Nephron (organoid): ENCODE data around the gene ERC1.
A peak's percentile ranks its signal among the peaks of the same experiment; 100 is the strongest.
"Not testable (repeated sequence)": the region's sequence is repeated elsewhere in the genome, so short reads cannot be mapped to it uniquely, and the experiment has no call there.

ENCODE experiments used
- H3K27ac Mint-ChIP-seq, 3 experiments: 2 replicates each; pipeline ENCODE4 v1.8.0; 2020; ENCODE audit warnings: mixed read lengths in 3 of 3, mild to moderate bottlenecking in 2 of 3, moderate library complexity in 1 of 3
- H3K27me3 Mint-ChIP-seq: 2 replicates; pipeline ENCODE4 v1.8.0; 2021; ENCODE audit warnings: low read depth, mild to moderate bottlenecking, moderate library complexity, mixed read lengths
- H3K36me3 Mint-ChIP-seq: 2 replicates; pipeline ENCODE4 v1.8.0; 2020; ENCODE audit warnings: low read depth, mixed read lengths
- H3K4me1 Mint-ChIP-seq: 2 replicates; pipeline ENCODE4 v1.8.0; 2020; ENCODE audit warnings: mixed read lengths
- H3K4me3 Mint-ChIP-seq, 3 experiments: 2 replicates each; pipeline ENCODE4 v1.8.0; 2020; ENCODE audit warnings: mild to moderate bottlenecking in 3 of 3, mixed read lengths in 3 of 3, moderate library complexity in 2 of 3
- H3K9me3 Mint-ChIP-seq: 2 replicates; pipeline ENCODE4 v1.8.0; 2020; ENCODE audit warnings: mixed read lengths
- TF ChIP-seq, protein P1 (sequence below), 3 experiments: fragments of 200-600 bp; sonication (generic); IDR thresholded peaks; one replicate each; pipeline ENCODE4 v1.5.0; 2021; ENCODE audit warnings: antibody characterized with exemption in 3 of 3; ENCODE audit not compliant: unreplicated experiment in 3 of 3

Gene ERC1

DNA sequence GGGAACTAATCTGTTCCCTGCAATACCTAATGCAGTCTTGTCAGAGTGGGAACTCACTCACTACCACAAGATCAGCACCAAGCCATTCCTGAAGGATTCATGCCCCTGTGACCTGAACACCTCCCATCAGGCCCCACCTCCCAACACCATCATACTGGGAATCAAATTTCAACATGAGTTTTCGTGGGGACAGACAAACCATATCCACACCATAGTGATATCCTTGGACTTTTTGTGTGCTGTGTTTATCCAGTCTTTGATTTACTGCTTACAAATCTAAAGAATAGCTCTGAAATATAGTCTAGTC lies 359.9 kb downstream of the ERC1 start:
- Mint-ChIP-seq H3K27me3 (no peaks in the 10 kb centered on the region), H3K4me1 (peaks cover 30% of the 10 kb centered on the region), H3K9me3 (peaks cover 2% of the 10 kb centered on the region), H3K27ac (peak overlapping the region; percentile 35 to 57 (median 46)), H3K4me3 (no peak overlapping the region), H3K36me3 (peaks cover 10% of the 10 kb centered on the region)
- TF ChIP-seq, protein P1, sequence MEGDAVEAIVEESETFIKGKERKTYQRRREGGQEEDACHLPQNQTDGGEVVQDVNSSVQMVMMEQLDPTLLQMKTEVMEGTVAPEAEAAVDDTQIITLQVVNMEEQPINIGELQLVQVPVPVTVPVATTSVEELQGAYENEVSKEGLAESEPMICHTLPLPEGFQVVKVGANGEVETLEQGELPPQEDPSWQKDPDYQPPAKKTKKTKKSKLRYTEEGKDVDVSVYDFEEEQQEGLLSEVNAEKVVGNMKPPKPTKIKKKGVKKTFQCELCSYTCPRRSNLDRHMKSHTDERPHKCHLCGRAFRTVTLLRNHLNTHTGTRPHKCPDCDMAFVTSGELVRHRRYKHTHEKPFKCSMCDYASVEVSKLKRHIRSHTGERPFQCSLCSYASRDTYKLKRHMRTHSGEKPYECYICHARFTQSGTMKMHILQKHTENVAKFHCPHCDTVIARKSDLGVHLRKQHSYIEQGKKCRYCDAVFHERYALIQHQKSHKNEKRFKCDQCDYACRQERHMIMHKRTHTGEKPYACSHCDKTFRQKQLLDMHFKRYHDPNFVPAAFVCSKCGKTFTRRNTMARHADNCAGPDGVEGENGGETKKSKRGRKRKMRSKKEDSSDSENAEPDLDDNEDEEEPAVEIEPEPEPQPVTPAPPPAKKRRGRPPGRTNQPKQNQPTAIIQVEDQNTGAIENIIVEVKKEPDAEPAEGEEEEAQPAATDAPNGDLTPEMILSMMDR (IDR thresholded peaks at IDR 0.05; ENCODE audit: unreplicated experiment in 3 of 3): no peak

DNA sequence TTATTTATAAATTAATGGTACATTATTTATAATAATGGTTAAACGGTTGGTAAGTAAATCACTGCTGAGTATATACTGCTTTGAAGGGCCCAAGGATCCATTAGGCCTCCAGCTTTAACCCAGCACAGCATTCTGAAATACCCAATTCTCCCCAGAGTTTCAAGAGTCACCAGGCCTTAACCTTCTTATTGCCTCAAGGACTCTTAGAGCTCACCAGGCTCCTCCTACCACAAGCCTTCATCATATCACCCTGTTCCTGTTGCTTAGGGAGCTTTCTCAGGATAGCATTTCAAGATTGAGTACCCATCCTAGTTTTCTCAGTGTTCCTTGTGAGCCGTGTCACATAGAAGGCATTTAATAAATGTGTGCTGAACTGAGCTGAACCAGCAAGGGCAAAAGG lies 360.9 kb downstream of the ERC1 start:
- TF ChIP-seq, protein P1 (IDR thresholded peaks at IDR 0.05; ENCODE audit: unreplicated experiment in 3 of 3): no peak
- peaks cover 6% of the 10 kb centered on the region for H3K36me3 Mint-ChIP-seq
- no peaks in the 10 kb centered on the region for H3K27me3 Mint-ChIP-seq
- peaks cover 40% of the 10 kb centered on the region for H3K4me1 Mint-ChIP-seq
- H3K27ac Mint-ChIP-seq: no peak overlapping the region
- H3K9me3 Mint-ChIP-seq: no peaks in the 10 kb centered on the region
- no peak overlapping the region for H3K4me3 Mint-ChIP-seq

DNA sequence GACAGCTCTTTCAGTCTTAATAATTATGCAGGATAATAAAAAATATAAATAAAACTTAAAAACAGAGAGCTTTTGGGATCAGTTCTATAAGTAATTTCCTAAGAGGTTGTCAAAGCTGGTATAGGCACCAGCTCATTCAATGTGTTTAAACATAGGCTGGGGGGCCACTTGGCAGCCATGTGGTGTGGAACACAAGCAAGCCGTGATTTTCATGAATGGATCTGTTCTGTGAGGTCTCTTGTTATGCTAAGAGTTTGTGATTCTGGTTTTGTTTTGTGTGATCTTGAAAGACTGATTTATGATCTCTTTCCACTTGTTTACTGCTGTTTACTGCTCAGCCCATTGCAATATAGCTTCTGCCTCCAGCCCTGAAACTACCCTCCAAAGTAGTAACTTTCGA lies 362.4 kb downstream of the ERC1 start:
- Mint-ChIP-seq H3K36me3 (peaks cover 6% of the 10 kb centered on the region), H3K27me3 (no peaks in the 10 kb centered on the region), H3K4me3 (no peak overlapping the region), H3K27ac (no peak overlapping the region), H3K9me3 (no peaks in the 10 kb centered on the region), H3K4me1 (peaks cover 52% of the 10 kb centered on the region)
- TF ChIP-seq, protein P1 (IDR thresholded peaks at IDR 0.05; ENCODE audit: unreplicated experiment in 3 of 3): no peak

DNA sequence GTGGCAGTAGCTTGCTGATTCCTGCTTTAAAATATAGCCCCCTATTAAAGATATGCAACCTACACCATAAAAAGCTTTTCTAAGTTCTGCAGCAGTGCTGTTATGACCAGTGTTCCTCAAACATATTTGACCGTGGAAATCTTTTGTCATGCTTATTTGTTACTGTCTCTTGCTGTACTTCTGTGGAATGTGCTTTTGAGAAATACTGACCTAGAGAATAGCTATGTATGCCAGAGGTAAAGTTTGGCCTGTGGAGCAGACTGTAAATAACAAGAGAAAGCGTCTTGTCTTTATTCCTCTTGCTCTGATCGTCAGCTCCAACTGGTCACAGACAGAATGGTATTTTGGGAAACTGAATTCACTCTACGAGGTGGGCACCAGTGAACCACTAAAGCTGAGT lies 364.4 kb downstream of the ERC1 start:
- TF ChIP-seq, protein P1 (IDR thresholded peaks at IDR 0.05; ENCODE audit: unreplicated experiment in 3 of 3): no peak
- Mint-ChIP-seq H3K4me3 (no peak overlapping the region), H3K36me3 (peaks cover 6% of the 10 kb centered on the region), H3K27me3 (no peaks in the 10 kb centered on the region), H3K9me3 (no peaks in the 10 kb centered on the region), H3K27ac (peak overlapping the region; percentile 32 to 61 (median 35)), H3K4me1 (peaks cover 51% of the 10 kb centered on the region)

DNA sequence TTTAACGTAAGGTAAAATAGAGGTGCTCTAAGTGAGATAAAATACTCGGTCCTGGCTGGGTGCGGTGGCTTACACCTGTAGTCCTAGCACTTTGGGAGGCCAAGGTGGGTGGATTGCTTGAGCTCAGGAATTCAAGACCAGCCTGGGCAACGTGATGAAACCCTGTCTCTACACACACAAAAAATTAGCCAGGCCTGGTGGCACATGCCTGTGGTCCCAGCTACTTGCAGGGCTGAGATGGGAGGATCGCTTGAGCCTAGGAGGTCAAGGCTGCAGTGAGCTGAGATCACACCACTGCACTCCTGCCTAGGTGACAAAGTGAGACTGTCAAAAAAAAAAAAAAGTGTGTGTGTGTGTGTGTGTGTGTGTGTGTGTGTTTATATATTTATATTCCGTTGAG lies 364.8 kb downstream of the ERC1 start:
- not testable (repeated sequence) for H3K9me3 Mint-ChIP-seq, H3K27me3 Mint-ChIP-seq, H3K4me3 Mint-ChIP-seq, H3K36me3 Mint-ChIP-seq
- peaks cover 46% of the 10 kb centered on the region for H3K4me1 Mint-ChIP-seq
- H3K27ac Mint-ChIP-seq: peak overlapping the region in 1 of 3 experiments; percentile 35

DNA sequence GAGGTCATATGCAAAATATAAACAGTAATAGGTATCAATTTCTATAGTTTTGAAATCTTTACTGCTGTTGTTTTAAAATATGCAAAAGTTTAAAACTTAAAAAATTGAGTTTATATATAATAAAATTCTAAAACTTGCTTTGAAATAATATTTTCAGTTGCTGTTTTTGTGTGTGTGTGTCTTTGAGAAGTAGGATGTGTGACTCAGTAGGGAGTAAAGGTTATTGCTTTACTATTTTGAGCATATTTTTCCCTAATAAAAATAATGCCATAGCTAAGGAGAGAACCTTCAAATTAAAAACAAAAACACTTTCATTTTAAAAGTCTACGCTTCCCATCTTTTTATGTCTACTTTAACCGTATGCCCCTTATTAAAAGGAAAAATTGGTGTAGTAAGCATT lies 365.3 kb downstream of the ERC1 start:
- Mint-ChIP-seq H3K27me3 (no peaks in the 10 kb centered on the region), H3K9me3 (no peaks in the 10 kb centered on the region), H3K27ac (no peak overlapping the region), H3K4me1 (peaks cover 42% of the 10 kb centered on the region), H3K4me3 (no peak overlapping the region), H3K36me3 (peaks cover 6% of the 10 kb centered on the region)
- TF ChIP-seq, protein P1 (IDR thresholded peaks at IDR 0.05; ENCODE audit: unreplicated experiment in 3 of 3): no peak
